K562 (cell line): ENCODE data around the gene YPEL1. TPM values are rescaled to one million over a fixed set of nuclear protein-coding genes. Genes with fewer than 3 reads are reported as not detected.

Source experiments
- ATAC-seq: fragments of 200-7000 bp; cut with Tn5 transposase; 3 replicates; pipeline ENCODE4 v1.9.1; 2020; ENCODE audit warnings: moderate library complexity
- BruUV-seq: library from RNA; stranded (reverse); fragments of 400-500 nt; replicated peaks from 2 replicates; lab custom pipeline; 2021; lab: Mats Ljungman, UMichigan
- CTCF ChIA-PET: fragments of 300-600 bp; formaldehyde crosslinking; extraction: SDS; loops from one replicate; lab custom pipeline; 2021; ENCODE audit warnings: low intra/inter-chr PET ratio; lab: Yijun Ruan, JAX
- POLR2A ChIA-PET: fragments of 300-600, 350-650 bp; sonication (Branson Sonifier 250); formaldehyde crosslinking; extraction: SDS; loops from one replicate; lab custom pipeline; 2021; ENCODE audit warnings: antibody characterized with exemption, inconsistent platforms; lab: Yijun Ruan, JAX
- DNase-seq, 4 experiments: peaks; one replicate each; pipeline versions ENCODE4 v3.0.0 to v3.0.0-alpha.2; 2011 to 2018; ENCODE audit warnings: low spot score in 3 of 4, mixed read lengths in 3 of 4; ENCODE audit errors: extremely low read depth in 1 of 4
- FAIRE-seq: peaks from 2 replicates; lab custom pipeline; 2011; peaks lifted over from hg19 to GRCh38; lab: Jason Lieb, UNC
- H2AFZ ChIP-seq: 2 replicates; pipeline ENCODE4 v1.6.0; 2011; ENCODE audit warnings: low read depth, low read length, control low read depth, inconsistent platforms
- H3K27ac ChIP-seq: fragments of 200-600 bp; 3 replicates; pipeline ENCODE4 v1.8.0; 2011; ENCODE audit warnings: low read depth, mild to moderate bottlenecking, control low read depth, inconsistent platforms, low read length, moderate library complexity, mixed read lengths; ENCODE audit errors: extremely low read depth
- H3K27me3 ChIP-seq, 2 experiments: fragments of 300-600 bp in 1 of 2; 2 replicates in 1 of 2; 3 replicates in 1 of 2; pipeline versions ENCODE4 v1.6.0 to v1.8.0; 2011; ENCODE audit warnings: inconsistent platforms in 2 of 2, low read length in 2 of 2, mild to moderate bottlenecking in 1 of 2, mixed read lengths in 1 of 2, moderate library complexity in 1 of 2; ENCODE audit not compliant: control insufficient read depth in 2 of 2, insufficient read depth in 2 of 2
- H3K36me3 ChIP-seq: fragments of 300-600 bp; 3 replicates; pipeline ENCODE4 v1.8.0; 2011; ENCODE audit warnings: mild to moderate bottlenecking, low read length, inconsistent platforms; ENCODE audit not compliant: control insufficient read depth, insufficient read depth
- H3K4me1 ChIP-seq, 2 experiments: fragments of 200-600 bp in 1 of 2; replicated peaks in 1 of 2; 2 replicates in 1 of 2; 3 replicates in 1 of 2; pipeline versions ENCODE4 v1.5.1 to v1.8.0; 2011; ENCODE audit warnings: inconsistent platforms in 2 of 2, low read length in 2 of 2, mild to moderate bottlenecking in 1 of 2, mixed read lengths in 1 of 2, moderate library complexity in 1 of 2; ENCODE audit not compliant: control insufficient read depth in 2 of 2, insufficient read depth in 2 of 2
- H3K4me2 ChIP-seq: 2 replicates; pipeline ENCODE4 v1.6.1; 2011; ENCODE audit warnings: low read length, control low read depth, inconsistent platforms, mixed read lengths; ENCODE audit not compliant: insufficient read depth
- H3K4me3 ChIP-seq: fragments of 200-600 bp; sonication (generic), shearing (Covaris generic); 2 replicates; pipeline ENCODE4 v1.5.1; 2016; ENCODE audit warnings: control low read depth, inconsistent platforms
- H3K79me2 ChIP-seq: fragments of 200-600 bp; 3 replicates; pipeline ENCODE4 v1.8.0; 2011; ENCODE audit warnings: low read length, inconsistent platforms; ENCODE audit not compliant: control insufficient read depth, insufficient read depth
- H3K9ac ChIP-seq, 2 experiments: 2 replicates each; pipeline versions ENCODE4 v1.6.0 to v1.6.1; 2011; ENCODE audit warnings: low read depth in 2 of 2, low read length in 2 of 2, control low read depth in 1 of 2, inconsistent platforms in 1 of 2, mild to moderate bottlenecking in 1 of 2, mixed read lengths in 1 of 2; ENCODE audit not compliant: insufficient read depth in 1 of 2
- H3K9me1 ChIP-seq: one replicate; pipeline ENCODE4 v1.6.0; 2011; ENCODE audit warnings: inconsistent platforms, mild to moderate bottlenecking, low read length, moderate library complexity; ENCODE audit not compliant: control insufficient read depth, insufficient read depth
- H3K9me3 ChIP-seq: replicated peaks from 2 replicates; pipeline ENCODE4 v1.5.1; 2011; ENCODE audit warnings: low read depth, low read length, inconsistent platforms; ENCODE audit not compliant: control insufficient read depth, insufficient read depth
- H4K20me1 ChIP-seq: replicated peaks from 2 replicates; pipeline ENCODE4 v1.6.1; 2011; ENCODE audit warnings: low read length, inconsistent platforms, mixed read lengths; ENCODE audit not compliant: control insufficient read depth, insufficient read depth
- BCLAF1 ChIP-seq, 2 experiments: fragments of 450-650 bp in 1 of 2; IDR thresholded peaks; 2 replicates each; pipeline ENCODE4 v1.6.1; 2011 to 2017; ENCODE audit warnings: low read depth in 2 of 2, antibody characterized with exemption in 1 of 2, borderline replicate concordance in 1 of 2, low read length in 1 of 2, mild to moderate bottlenecking in 1 of 2, mixed read lengths in 1 of 2; ENCODE audit not compliant: control insufficient read depth in 1 of 2
- BDP1 ChIP-seq: IDR thresholded peaks from 3 replicates; pipeline ENCODE4 v1.6.1; 2011; ENCODE audit not compliant: insufficient read length, insufficient read depth
- CBX1 ChIP-seq: sonication (generic); IDR thresholded peaks from 2 replicates; pipeline ENCODE4 v1.6.1; 2016; ENCODE audit warnings: antibody characterized with exemption, low read depth, mild to moderate bottlenecking
- CREBBP ChIP-seq: IDR thresholded peaks from one replicate; pipeline ENCODE4 v1.6.1; 2012; ENCODE audit warnings: low read depth, mild to moderate bottlenecking, control low read depth, inconsistent platforms, low read length
- HOXB6 ChIP-seq: fragments of 250-450 bp; sonication (Bioruptor Pico); IDR thresholded peaks from 2 replicates; pipeline ENCODE4 v1.5.1; 2022; ENCODE audit warnings: mild to moderate bottlenecking, borderline replicate concordance
- MAFF ChIP-seq: IDR thresholded peaks from 2 replicates; pipeline ENCODE4 v1.6.1; 2012; ENCODE audit warnings: low read length, improper control_type of control experiment
- MTA1 ChIP-seq: fragments of 450-650 bp; IDR thresholded peaks from 2 replicates; pipeline ENCODE4 v1.6.1; 2017; ENCODE audit warnings: borderline replicate concordance
- SMARCA5 ChIP-seq: fragments of 450-650 bp; IDR thresholded peaks from 2 replicates; pipeline ENCODE4 v1.6.1; 2016
- SUPT5H ChIP-seq: fragments of 450-650 bp; IDR thresholded peaks from 2 replicates; pipeline ENCODE4 v1.6.1; 2016
- ZBTB1 ChIP-seq: sonication (generic); formaldehyde crosslinking; IDR thresholded peaks from 2 replicates; pipeline ENCODE4 v1.8.1; 2023; ENCODE audit warnings: missing genetic modification reagents, low read depth, mild to moderate bottlenecking, borderline replicate concordance
- ZBTB9 ChIP-seq: fragments of 450-650 bp; formaldehyde crosslinking; IDR thresholded peaks from 2 replicates; pipeline ENCODE4 v1.4.0; 2020; ENCODE audit warnings: mild to moderate bottlenecking, moderate library complexity
- WGBS: fragments of 100-300 bp; shearing (Covaris generic); methylation state at CpG from one replicate; pipeline ENCODE4 v1.1.6; 2016; ENCODE audit warnings: low coverage, mixed read lengths; ENCODE audit not compliant: insufficient coverage; ENCODE audit errors: missing lambda C conversion rate; 5-methylcytosine and 5-hydroxymethylcytosine counted together
- in situ Hi-C: fragments of 300-500 bp; cut with MboI; formaldehyde crosslinking; loops from 4 replicates; pipeline ENCODE4 v1.15.0; 2018; ENCODE audit warnings: inconsistent platforms, mixed read lengths
- intact Hi-C: fragments of 100-400 bp; cut with micrococcal nuclease; formaldehyde crosslinking; loops from 2 replicates; pipeline ENCODE4 v1.14.2; 2022
- polyA plus RNA-seq, 8 experiments: library from polyadenylated mRNA; depleted of rRNA in 4 of 8; stranded (reverse) in 5 of 8; unstranded in 3 of 8; fragments of >200 nt; fragmentation: Nextera tagmentation in 2 of 8; fragmentation: Illumina TruSeq in 1 of 8; extraction: Ambion mirVana in 2 of 8; extraction: Trizol in 1 of 8; gene quantifications; 2 replicates each; pipeline versions ENCODE4 v1.2.1 to v1.2.3, GENCODE V29; 2011 to 2014; ENCODE audit warnings: inconsistent platforms in 1 of 8, missing spikeins in 1 of 8
- total RNA-seq, 7 experiments: library from RNA; depleted of rRNA in 6 of 7; stranded (reverse); fragments of >200 nt in 6 of 7; fragmentation: Illumina TruSeq in 2 of 7; extraction: Trizol in 2 of 7; gene quantifications; 2 replicates each; pipeline versions ENCODE4 v1.2.1 to v1.2.3, GENCODE V29; 2011 to 2021; ENCODE audit warnings: low replicate concordance in 1 of 7
- TF ChIP-seq, protein P1 (sequence below): fragments of 450-650 bp; formaldehyde crosslinking; IDR thresholded peaks from 2 replicates; pipeline ENCODE4 v1.4.0; 2022; ENCODE audit warnings: missing genetic modification characterization
- TF ChIP-seq, protein P2 (sequence below), 3 experiments: IDR thresholded peaks in 2 of 3; conservative IDR thresholded peaks in 1 of 3; 2 replicates each; pipeline ENCODE4 v1.5.1; 2011 to 2012; ENCODE audit warnings: low read length in 3 of 3, mild to moderate bottlenecking in 3 of 3, control low read depth in 2 of 3, improper control_type of control experiment in 1 of 3, inconsistent platforms in 1 of 3, low read depth in 1 of 3, mixed read lengths in 1 of 3, moderate library complexity in 1 of 3; ENCODE audit not compliant: insufficient read depth in 2 of 3

Gene YPEL1
- total and polyA plus RNA-seq, 9 of the 15 experiments (the other 6 are each of a cell fraction or from before 2014, with no cell fraction given) = 0.07 to 2.2 (median 0.46) TPM

DNA sequence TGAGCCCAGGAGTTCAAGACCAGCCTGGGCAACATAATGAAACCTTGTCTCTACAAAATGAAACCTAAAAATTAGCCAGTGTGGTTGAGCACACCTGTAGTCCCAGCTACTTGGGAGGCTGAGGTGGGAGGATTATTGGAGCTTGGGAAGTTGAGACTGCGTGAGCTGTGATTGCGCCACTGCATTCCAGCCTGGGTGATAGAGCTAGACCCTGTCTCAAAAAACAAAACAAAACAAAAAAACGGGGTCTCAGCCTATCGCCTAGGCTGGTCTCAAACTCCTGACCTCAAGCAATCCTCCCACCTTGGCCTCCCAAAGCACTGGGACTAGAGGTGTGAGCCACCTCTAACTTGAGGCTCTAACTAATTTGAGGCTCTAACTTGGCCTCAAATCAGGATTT lies 56.2 kb downstream of the YPEL1 start:
- ATAC-seq (no peak), DNase-seq (no peak), FAIRE-seq (no peak)
- Histone ChIP-seq H4K20me1 (peaks cover 17% of the 10 kb centered on the region), H3K79me2 (no peaks in the 10 kb centered on the region), H3K4me2 (no peak overlapping the region), H3K9me3 (no peaks in the 10 kb centered on the region), H3K9ac (no peak overlapping the region), H3K4me1 (peaks cover 0 to 28% of the 10 kb centered on the region in 2 experiments; a peak in 2 of 5 replicates), H3K27me3 (no peaks in the 10 kb centered on the region), H3K4me3 (no peak overlapping the region), H3K27ac (no peak overlapping the region), H3K36me3 (peaks cover 66% of the 10 kb centered on the region), H2AFZ (no peak overlapping the region), H3K9me1 (peaks cover 11% of the 10 kb centered on the region)
- ChIA-PET CTCF (no interaction called here), POLR2A (interaction anchor here (0.9 to 6.7 kb wide), 5 partner anchors 9 to 259 kb away, joined by 3 to 52 read pairs (median 34); partner anchors contain the start of gene PPIL2)
- in situ Hi-C loops = no loop called here
- 68% methylated on average over 4 of the region's 4 CpGs for WGBS
- BruUV-seq = no TSS peak
- intact Hi-C loops = no loop called here
- TF ChIP-seq MAFF (no peak), CREBBP (no peak), SMARCA5 (no peak), SUPT5H (peak; percentile 22; the same call in 1 of the 2 replicates), BCLAF1 (IDR thresholded peaks at IDR 0.05; ENCODE audit: borderline replicate concordance in 1 of 2, control insufficient read depth in 1 of 2, low read depth in 2 of 2, low read length in 1 of 2) (peak in 1 of 2 experiments; percentile 50; a peak in 1 of 4 replicates), ZBTB1 (no peak), HOXB6 (no peak), CBX1 (no peak), BDP1 (no peak), MTA1 (no peak), ZBTB9 (CRISPR knock-in tag) (no peak)
- TF ChIP-seq, protein P1, sequence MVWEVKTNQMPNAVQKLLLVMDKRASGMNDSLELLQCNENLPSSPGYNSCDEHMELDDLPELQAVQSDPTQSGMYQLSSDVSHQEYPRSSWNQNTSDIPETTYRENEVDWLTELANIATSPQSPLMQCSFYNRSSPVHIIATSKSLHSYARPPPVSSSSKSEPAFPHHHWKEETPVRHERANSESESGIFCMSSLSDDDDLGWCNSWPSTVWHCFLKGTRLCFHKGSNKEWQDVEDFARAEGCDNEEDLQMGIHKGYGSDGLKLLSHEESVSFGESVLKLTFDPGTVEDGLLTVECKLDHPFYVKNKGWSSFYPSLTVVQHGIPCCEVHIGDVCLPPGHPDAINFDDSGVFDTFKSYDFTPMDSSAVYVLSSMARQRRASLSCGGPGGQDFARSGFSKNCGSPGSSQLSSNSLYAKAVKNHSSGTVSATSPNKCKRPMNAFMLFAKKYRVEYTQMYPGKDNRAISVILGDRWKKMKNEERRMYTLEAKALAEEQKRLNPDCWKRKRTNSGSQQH (CRISPR knock-in tag) = 0 out of 2 replicates have a peak, but pooled peaks have one; percentile 5
- TF ChIP-seq, protein P2, sequence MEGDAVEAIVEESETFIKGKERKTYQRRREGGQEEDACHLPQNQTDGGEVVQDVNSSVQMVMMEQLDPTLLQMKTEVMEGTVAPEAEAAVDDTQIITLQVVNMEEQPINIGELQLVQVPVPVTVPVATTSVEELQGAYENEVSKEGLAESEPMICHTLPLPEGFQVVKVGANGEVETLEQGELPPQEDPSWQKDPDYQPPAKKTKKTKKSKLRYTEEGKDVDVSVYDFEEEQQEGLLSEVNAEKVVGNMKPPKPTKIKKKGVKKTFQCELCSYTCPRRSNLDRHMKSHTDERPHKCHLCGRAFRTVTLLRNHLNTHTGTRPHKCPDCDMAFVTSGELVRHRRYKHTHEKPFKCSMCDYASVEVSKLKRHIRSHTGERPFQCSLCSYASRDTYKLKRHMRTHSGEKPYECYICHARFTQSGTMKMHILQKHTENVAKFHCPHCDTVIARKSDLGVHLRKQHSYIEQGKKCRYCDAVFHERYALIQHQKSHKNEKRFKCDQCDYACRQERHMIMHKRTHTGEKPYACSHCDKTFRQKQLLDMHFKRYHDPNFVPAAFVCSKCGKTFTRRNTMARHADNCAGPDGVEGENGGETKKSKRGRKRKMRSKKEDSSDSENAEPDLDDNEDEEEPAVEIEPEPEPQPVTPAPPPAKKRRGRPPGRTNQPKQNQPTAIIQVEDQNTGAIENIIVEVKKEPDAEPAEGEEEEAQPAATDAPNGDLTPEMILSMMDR (IDR thresholded peaks at IDR 0.05 in 2 of 3, conservative IDR thresholded peaks at IDR 0.05 in 1 of 3; ENCODE audit: insufficient read depth in 2 of 3, low read depth in 1 of 3, low read length in 3 of 3) = 0 out of 6 replicates have a peak, but pooled peaks of 1 of the 3 experiments have one; percentile 0
